GM12892 (cell line): ENCODE results near the gene DPYSL3.

ENCODE experiments used
- POLR2A ChIP-seq: IDR thresholded peaks from 2 replicates; pipeline ENCODE4 v1.6.1; 2011; ENCODE audit warnings: low read depth, low read length, control low read depth
- TAF1 ChIP-seq: IDR thresholded peaks from 2 replicates; pipeline ENCODE4 v1.6.1; 2011; ENCODE audit warnings: low read depth, mild to moderate bottlenecking, control low read depth, low read length, borderline replicate concordance

GRCh38 chr5:147519380-147519779 is 9.5 kb upstream of the DPYSL3 start:
- TF ChIP-seq POLR2A (no peak), TAF1 (no peak)
